Smooth muscle cell of the pulmonary artery (primary cell): ENCODE results near the gene BEND7. TPM values are rescaled to one million over a fixed set of nuclear protein-coding genes. Genes with fewer than 3 reads are reported as not detected.

Experiments
- total RNA-seq: library from RNA; depleted of rRNA; stranded (reverse); fragments of >200 nt; gene quantifications from 2 replicates; pipeline ENCODE4 v1.2.3, GENCODE V29; 2014

BEND7 gene, protein sequence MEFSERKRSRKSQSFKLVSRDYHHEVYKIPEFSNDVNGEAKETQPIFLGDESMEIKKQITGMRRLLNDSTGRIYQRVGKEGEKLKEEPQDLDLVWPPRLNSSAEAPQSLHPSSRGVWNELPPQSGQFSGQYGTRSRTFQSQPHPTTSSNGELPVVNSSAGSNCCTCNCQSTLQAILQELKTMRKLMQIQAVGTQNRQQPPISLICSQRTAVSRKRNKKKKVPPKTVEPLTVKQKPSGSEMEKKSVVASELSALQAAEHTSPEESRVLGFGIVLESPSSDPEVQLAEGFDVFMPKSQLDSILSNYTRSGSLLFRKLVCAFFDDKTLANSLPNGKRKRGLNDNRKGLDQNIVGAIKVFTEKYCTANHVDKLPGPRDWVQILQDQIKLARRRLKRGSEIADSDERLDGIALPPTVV
- total RNA-seq, result 4.0 and 7.6 TPM in 2 replicates

DNA sequence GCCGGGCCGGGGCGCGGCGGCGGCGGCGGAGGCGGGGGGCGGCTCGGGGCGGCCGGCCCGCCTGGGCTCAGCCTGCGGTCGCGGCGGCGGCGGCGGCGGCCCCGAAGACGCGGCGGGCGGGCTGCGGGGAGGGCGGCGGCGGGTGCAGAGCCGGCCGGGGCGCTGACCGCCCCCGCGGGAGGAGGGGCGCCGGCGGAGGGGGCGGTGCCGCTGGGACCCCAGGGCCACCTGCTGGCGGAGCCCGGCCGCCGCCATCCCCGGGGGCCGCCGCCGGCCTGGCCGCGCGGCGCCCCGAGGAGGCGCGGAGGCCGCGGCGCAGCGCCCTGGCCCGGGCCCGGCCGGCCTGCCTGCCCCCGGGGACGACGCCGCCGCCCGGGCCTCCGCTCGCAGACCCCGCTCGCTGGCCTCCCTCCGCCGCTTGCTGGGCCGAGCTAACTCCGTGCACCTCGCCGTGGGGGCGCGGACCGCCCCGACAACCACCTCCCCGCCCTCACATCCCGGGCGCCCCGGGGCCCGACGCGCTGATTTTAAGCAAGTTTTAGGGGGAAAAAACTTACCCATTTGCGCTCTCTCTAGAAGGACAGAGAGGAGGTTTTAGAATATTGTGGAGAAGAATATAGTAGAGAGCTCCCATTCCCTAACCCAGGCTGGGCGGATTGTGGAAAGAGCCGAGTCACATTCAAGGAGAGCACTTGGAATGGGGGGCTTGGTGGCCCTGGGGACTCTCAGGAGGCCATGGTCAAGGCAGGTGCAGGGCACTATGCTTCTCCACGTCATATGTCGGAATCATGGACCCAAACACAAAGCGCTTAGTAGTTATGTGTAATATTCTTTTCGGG lies at the start of gene BEND7:
BEND7 (minus strand) TSS at position 140 of the 839 bp plus-strand sequence. CDS start 481 bp downstream, outside the sequence.

Other genes with a start within 250 kb of the BEND7 start
- 13.9 and 21.5 TPM in 2 replicates for gene PHYH, start 228.9 kb downstream of the BEND7 start, total RNA-seq
- 24.5 and 26.0 TPM in 2 replicates for gene SEPHS1, start 180.7 kb downstream of the BEND7 start, total RNA-seq
- 22.4 and 28.9 TPM in 2 replicates for gene PRPF18, start 58.0 kb upstream of the BEND7 start, total RNA-seq